GM20000 (cell line): Measurements from ENCODE around the gene SAYSD1.
"Not testable (repeated sequence)": the region's sequence is repeated elsewhere in the genome, so short reads cannot be mapped to it uniquely, and the experiment has no call there.

Experiments used
- DNase-seq: peaks from one replicate; pipeline ENCODE4 v3.0.0; 2012; ENCODE audit warnings: low spot score
- TF ChIP-seq, protein P1 (sequence below): IDR thresholded peaks from 2 replicates; pipeline ENCODE4 v1.5.1; 2012; ENCODE audit warnings: mild to moderate bottlenecking, control low read depth; ENCODE audit errors: extremely low read depth, missing control alignments

Gene SAYSD1

DNA sequence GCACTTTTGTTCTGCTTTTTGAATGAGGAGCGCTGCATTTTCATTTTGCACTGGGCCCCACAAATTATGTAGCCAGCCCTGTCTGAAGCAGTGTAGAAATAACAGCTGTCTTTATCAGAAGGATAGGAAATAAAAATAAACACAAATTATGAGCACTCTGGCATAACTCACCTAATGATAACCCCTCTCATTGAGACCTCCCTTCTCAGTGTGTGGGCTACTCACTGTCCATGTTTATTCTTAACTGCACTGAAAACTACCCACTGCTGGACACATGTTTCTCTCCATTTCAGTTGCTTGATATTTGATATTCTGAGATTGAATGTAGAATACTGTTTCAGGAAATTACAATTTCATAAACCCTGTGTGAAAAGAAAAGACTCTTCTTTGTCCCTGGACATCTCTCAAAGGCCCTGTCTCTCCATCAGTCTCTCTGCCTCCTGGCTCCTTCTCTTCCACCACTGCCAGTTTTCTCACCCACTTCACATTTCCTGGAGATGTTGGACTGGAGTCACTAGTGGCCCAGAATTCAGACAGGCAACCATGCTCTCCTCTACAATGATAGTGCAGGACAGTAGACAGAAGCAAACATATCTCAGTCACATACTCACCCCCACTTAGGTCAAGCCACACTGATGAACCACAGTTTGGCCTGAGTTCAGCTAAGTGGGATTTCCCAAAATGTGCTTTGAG is 29.6 kb upstream of the SAYSD1 start:
- DNase-seq = no peak
- TF ChIP-seq, protein P1, sequence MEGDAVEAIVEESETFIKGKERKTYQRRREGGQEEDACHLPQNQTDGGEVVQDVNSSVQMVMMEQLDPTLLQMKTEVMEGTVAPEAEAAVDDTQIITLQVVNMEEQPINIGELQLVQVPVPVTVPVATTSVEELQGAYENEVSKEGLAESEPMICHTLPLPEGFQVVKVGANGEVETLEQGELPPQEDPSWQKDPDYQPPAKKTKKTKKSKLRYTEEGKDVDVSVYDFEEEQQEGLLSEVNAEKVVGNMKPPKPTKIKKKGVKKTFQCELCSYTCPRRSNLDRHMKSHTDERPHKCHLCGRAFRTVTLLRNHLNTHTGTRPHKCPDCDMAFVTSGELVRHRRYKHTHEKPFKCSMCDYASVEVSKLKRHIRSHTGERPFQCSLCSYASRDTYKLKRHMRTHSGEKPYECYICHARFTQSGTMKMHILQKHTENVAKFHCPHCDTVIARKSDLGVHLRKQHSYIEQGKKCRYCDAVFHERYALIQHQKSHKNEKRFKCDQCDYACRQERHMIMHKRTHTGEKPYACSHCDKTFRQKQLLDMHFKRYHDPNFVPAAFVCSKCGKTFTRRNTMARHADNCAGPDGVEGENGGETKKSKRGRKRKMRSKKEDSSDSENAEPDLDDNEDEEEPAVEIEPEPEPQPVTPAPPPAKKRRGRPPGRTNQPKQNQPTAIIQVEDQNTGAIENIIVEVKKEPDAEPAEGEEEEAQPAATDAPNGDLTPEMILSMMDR = no peak

DNA sequence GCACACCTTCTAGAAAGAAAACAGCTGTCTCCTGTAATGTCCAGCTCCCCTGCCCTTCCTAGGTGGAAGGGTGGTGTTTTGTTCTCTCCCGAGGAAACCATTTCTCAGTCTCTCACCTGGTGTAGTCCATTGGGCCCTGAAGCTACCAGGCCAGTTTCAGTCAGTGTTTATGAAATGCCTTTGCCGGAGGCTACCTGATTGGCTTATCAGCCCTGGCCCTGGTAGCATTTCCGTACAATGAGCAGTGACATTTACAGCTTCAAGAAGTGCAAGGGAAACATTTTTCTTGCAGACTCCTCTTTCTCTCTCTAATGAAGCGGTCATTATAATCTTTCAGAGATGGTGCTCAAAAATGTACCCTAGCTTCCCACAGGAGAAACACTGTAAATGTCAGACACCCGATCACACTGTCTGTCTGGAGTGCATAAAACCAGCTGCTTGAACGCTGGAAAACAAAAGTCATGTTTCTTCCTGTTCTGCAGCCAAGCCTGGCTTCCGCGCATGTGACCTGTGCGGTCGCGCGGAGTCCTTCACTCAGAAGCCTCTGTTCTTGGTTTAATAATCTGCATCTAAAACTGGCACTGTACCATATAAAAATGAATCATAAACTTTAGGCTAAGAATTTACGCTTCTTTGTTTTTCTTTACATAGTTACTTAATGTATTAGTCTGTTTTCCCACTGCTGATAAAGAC is 28.4 kb upstream of the SAYSD1 start:
- TF ChIP-seq, protein P1 = no peak
- no peak for DNase-seq

DNA sequence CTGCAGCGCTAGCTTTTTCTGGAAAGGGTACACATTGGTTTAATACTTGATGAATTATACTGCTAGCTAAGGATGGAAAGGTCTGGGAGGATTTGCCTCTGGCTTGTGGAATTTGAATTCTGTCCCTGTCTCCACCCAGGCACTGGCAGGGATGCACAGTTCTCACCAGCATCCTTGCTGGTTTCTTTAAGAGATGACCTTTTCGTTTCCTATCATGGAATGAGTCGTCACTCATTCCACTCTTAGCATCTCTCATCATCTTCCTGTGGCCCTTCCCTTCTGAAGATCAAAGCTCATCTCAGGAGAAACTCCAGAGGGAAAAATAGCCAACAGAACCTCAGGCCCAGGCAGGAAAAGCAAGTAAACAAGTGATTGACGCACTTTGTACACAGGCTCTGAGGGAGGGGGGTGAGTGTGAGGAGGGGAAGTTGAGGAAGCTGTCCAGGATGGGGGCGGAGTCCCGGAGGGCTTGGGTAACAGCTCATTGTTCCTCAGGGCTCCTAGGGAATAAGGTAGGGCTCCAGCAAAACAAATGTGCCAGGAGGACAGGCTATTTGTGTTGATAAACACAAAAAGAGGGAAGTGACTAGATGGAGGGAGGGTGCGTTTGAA is 25.7 kb upstream of the SAYSD1 start:
- TF ChIP-seq, protein P1 = no peak

DNA sequence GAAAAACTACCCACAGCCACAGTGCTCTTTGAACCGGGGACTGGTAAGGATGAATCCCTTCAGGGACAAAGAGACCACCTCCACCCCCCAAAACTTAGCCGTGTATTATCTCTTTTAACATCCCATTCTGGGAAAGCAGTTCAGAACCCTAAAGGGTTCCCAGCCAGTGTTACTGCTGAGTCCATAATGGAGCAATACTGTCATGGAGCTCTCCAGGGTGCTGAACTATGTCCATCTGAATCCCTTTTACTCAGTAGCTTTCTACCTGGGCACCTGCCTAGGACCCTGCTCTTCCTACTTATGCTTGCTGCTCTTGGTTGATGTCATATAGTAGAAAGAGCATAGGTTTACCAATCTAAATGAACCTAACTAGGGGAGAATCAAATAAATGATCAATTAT is 22.3 kb upstream of the SAYSD1 start:
- TF ChIP-seq, protein P1 = no peak
- DNase-seq = no peak

More for the DNA sequence above, 25.7 kb upstream of the SAYSD1 start:
- DNase-seq = no peak

DNA sequence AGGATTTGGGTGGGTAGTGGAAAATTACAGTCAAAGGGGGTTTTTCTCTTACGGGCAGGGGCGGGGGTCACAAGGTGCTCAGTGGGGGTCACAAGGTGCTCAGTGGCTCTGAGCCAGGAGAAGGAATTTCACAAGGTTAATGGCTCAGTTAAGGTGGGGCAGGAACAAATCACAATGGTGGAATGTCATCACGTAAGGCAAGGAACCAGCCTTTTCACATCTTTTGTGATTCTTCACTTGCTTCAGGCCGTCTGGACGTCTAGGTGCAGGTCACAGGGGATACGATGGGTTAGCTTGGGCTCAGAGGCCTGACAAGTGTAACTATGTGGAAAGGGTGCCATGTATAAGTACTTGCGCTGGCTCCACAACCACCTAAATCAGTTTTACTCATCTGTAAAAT is 21.2 kb upstream of the SAYSD1 start:
- DNase-seq = not testable (repeated sequence)

DNA sequence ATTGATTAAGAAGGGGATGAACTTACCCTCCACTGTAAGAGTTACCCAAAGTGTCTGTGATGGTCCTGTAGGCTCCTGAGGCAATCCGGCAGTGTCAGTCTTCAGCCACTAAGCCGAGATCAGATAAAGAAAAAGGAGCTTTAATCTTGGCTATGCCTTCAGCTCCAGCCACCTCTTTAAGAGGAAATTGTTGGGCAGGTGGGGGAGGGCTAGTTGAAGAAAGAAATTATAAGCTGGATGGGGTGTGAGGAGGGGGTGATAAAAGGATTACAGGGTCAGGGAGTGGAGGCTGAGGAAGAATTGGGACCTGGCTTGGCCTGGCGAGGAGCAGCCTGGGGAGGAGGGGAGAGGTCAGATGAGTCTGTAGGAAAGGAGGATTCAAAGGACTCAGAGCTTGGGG is 19.8 kb upstream of the SAYSD1 start:
- DNase-seq = not testable (repeated sequence)

DNA sequence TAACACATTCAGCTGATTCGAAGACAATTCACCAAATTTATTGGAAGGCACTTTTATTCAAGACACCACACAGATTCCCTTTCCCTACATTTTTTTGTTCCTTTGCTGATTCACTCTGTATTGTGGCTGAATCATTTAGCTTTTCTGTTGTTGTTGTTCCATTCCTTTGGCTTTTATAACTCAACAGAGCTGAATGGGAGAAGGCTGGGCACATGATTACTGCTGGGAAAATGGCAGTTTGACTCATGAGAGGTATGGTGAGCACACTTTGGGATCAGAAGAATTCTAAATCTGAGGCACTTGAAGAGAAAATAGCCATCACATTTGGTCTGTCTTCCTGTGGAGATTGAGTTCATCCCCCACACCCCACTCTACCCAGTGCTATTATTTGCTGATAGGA is 15.7 kb upstream of the SAYSD1 start:
- TF ChIP-seq, protein P1 = no peak
- no peak for DNase-seq

DNA sequence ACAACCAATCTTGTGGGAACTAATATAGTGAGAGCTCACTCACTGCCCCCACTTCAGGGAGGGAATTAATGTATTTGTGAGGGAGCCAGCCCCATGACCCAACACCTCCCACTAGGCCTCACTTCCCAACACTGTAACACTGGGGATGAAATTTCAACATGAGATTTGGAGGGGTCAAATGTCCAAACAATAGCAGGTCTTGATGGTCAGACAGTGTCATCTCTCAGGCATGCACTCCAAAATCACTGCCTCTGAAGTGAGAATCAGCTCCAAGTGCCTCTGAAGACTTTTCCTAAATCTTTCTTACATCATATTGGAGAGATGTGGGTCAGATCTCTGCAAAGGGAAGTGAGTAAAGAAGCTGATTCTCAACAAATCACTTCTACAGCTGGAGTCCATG is 13.8 kb upstream of the SAYSD1 start:
- TF ChIP-seq, protein P1 = no peak
- DNase-seq = no peak
